ENCODE data around the gene KCNK15. TPM values are rescaled to one million over a fixed set of nuclear protein-coding genes. Genes with fewer than 3 reads are reported as not detected.

Gene KCNK15
- polyA plus RNA-seq, 6 donors from 2014 or later: not detected

DNA sequence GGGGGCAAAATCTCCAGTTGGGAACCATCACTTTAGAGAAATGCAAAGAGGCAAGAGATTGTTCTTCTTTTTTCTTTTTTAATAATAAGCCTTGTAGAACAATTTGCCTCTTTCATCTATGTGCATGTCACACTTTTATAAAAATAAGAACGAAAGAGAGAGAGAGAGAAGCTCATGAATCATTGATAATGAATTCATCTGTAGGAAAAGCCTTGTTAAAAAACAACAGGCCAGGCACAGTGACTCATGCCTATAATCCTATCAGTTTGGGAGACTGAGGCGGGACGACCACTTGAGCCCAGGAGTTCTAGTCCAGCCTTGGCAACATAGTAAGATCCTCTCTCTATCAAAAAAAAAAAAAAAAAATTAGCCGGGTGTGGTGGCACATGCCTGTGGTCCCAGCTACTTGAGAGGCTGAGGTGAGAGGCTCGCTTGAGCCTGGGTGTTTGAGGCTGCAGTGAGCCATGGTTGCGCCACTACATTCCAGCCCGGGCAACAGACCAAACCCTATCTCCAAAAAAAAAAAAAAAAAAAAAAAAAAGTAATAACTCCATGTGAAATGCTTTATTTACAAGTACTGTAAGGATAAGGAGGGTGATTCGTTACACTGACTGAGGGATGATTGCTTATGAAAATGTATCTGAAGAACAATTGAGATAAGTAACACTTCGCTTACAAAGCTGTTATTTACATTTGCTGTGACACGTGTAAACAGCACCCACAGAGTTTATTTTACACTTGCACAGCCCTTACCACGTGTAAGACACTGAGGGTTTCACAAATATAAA lies 24.5 kb upstream of the KCNK15 start:
- no peak overlapping the region for H3K27ac Mint-ChIP-seq
- no peak overlapping the region for H3K4me3 Mint-ChIP-seq
- DNase-seq: no peak
- no peak for ATAC-seq (ENCODE audit: low read depth in 2 of 2)
- H3K36me3 Mint-ChIP-seq: no peaks in the 10 kb centered on the region
- peaks cover 0 to 2% (median 0%) of the 10 kb centered on the region in 3 donors for H3K4me1 Mint-ChIP-seq
- no peaks in the 10 kb centered on the region for H3K9me3 Mint-ChIP-seq
- peaks cover 0 to under 1% (median 0%) of the 10 kb centered on the region in 3 donors for H3K27me3 Mint-ChIP-seq

DNA sequence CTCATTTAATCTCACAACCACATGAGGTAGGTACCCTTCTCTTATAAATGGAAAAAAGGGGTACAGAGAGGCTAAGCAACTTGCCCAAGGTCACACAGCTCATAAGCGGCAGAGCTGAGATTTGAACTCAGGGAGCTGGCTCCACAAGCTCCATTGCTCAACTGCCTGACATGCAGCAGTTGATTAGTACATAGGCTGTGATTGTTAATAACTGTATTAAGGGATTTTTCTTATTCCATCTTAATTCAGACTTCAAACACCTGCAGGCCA lies 23.9 kb upstream of the KCNK15 start:
- Mint-ChIP-seq H3K4me1 (peaks cover 0 to 2% (median 0%) of the 10 kb centered on the region in 3 donors), H3K27ac (no peak overlapping the region)
- no peak for ATAC-seq (ENCODE audit: low read depth in 2 of 2)

DNA sequence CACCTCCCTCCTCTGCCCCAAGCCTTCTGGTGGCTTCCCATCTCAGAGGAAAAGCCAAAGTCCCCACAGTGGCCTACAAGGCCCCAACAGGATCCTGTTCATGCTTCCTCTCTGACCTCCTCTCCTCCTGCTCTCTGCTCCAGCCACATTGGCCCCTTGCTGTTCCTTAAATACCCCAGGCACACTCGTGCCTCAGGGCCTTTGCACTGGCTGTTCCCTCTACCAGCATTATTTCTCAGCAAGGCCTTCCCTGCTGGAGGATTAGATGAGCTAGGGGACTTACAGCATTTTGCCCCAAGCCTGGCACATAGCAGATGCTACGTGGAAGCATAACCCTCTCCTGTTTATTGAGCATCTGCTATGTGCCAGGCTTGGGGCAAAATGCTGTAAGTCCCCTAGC lies 22.7 kb upstream of the KCNK15 start:
- ATAC-seq (ENCODE audit: low read depth in 2 of 2): no peak
- Mint-ChIP-seq H3K4me3 (no peak overlapping the region), H3K36me3 (no peaks in the 10 kb centered on the region), H3K9me3 (no peaks in the 10 kb centered on the region), H3K27me3 (peaks cover 0 to 6% (median 6%) of the 10 kb centered on the region in 3 donors), H3K4me1 (peaks cover 0 to 2% (median 0%) of the 10 kb centered on the region in 3 donors), H3K27ac (no peak overlapping the region)
- DNase-seq: no peak

More for the DNA sequence above, 23.9 kb upstream of the KCNK15 start:
- no peak overlapping the region for H3K4me3 Mint-ChIP-seq
- DNase-seq: no peak
- H3K9me3 Mint-ChIP-seq: no peaks in the 10 kb centered on the region
- H3K36me3 Mint-ChIP-seq: no peaks in the 10 kb centered on the region
- peaks cover 0 to 6% (median 0%) of the 10 kb centered on the region in 3 donors for H3K27me3 Mint-ChIP-seq

DNA sequence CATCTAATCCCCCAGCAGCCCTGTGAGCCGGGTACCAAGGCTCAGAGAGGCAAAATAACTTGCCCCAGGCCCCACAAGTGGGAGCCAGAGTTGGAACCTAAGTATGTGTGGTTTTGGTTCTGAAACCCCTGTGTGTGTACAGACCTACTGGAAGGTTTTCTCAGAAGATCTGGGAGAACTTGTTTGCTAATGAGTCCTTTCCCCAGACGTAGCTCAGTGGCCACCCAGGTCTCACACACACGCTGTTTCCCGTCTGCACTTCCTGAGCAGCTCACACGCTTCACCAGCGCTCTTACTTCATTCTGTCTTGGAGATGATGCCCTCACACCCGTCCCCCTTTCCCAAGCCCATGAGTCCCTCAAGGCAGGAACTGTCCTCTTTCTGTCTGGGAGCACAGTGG lies 22.3 kb upstream of the KCNK15 start:
- no peaks in the 10 kb centered on the region for H3K36me3 Mint-ChIP-seq
- H3K4me3 Mint-ChIP-seq: no peak overlapping the region
- peaks cover 0 to 2% (median 0%) of the 10 kb centered on the region in 3 donors for H3K4me1 Mint-ChIP-seq
- H3K9me3 Mint-ChIP-seq: no peaks in the 10 kb centered on the region
- no peak for DNase-seq
- peaks cover 0 to 6% (median 6%) of the 10 kb centered on the region in 3 donors for H3K27me3 Mint-ChIP-seq
- no peak for ATAC-seq (ENCODE audit: low read depth in 2 of 2)
- H3K27ac Mint-ChIP-seq: no peak overlapping the region

DNA sequence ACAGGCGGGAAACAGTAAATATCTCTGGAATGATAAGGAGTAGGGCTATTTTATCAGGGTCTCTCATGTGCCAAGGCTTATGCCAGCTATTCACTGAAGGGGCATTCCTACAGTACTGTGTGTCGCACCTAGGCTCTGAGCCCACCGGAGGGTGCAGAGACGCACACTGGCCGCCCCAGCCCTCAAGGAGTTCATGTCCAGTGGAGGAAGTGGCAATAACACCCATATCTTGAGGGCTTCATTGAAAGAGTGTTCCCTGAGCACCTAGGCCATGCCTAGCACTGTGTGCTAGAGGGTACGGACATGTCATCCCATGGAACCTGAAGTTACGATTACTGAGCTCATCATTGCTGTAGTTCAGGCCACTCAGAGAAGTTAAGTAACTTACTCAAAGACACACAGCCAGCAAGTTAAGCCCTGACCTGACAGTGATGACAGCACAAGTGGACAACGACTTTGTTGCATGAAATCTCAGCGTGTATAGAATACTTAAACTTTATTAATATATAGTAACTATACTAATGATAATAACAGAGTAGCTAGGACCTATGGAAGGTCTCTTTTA lies 21.8 kb upstream of the KCNK15 start:
- Mint-ChIP-seq H3K27ac (no peak overlapping the region), H3K4me3 (no peak overlapping the region), H3K27me3 (peaks cover 0 to 8% (median 6%) of the 10 kb centered on the region in 3 donors), H3K36me3 (no peaks in the 10 kb centered on the region), H3K4me1 (peaks cover 0 to 2% (median 0%) of the 10 kb centered on the region in 3 donors), H3K9me3 (no peaks in the 10 kb centered on the region)
- ATAC-seq (ENCODE audit: low read depth in 2 of 2): no peak
- DNase-seq: no peak

DNA sequence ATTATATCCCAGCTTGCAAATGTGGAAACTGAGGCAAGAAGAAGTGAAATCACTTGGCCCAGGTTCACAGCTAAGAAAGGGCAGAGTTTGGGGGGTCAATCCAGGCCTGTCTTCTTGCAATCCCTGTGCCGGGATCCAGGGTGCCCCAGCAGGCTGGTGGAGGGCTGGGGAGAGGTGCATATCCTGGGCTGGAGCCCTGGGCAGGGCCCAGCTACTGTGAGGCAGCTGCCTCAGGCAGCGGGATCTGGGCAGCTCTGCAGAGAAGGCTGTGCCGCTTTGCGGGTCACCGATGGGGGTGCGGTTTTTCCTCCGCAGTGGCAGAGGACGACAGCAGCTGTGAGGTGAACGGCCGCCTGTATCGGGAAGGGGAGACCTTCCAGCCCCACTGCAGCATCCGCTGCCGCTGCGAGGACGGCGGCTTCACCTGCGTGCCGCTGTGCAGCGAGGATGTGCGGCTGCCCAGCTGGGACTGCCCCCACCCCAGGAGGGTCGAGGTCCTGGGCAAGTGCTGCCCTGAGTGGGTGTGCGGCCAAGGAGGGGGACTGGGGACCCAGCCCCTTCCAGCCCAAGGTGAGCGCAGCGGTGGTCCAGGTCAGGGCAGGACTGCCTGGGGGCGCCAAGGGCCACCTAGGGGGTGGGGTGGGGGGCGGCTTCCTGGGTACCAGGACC lies 21.1 kb upstream of the KCNK15 start:
- DNase-seq (no peak), ATAC-seq (ENCODE audit: low read depth in 2 of 2) (no peak)
- no peaks in the 10 kb centered on the region for H3K36me3 Mint-ChIP-seq
- H3K4me3 Mint-ChIP-seq: no peak overlapping the region
- H3K4me1 Mint-ChIP-seq: peaks cover 0 to 2% (median 0%) of the 10 kb centered on the region in 3 donors
- H3K27me3 Mint-ChIP-seq: peaks cover 0 to 11% (median 6%) of the 10 kb centered on the region in 3 donors
- H3K27ac Mint-ChIP-seq: no peak overlapping the region
- no peaks in the 10 kb centered on the region for H3K9me3 Mint-ChIP-seq

DNA sequence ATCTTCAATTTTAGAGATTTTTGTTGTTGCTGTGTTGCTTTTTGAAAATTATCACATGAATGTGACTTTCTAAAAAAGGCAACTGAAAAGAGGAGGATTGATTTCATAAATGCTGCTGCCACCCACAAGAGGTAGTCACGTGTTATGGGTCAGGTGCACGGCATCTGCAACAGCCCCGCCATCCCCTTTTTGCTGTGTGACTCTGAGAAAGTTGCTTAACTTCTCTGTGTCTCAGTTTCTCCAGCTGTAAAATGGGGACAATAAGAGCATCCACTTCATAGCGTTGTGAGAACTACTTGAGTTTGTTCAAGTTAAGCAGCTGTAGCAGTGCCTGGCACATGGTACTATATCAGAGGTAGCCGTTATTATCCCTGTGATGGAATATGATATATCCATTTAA lies 19.8 kb upstream of the KCNK15 start:
- Mint-ChIP-seq H3K4me1 (peaks cover 0 to 2% (median 0%) of the 10 kb centered on the region in 3 donors), H3K9me3 (no peaks in the 10 kb centered on the region)

DNA sequence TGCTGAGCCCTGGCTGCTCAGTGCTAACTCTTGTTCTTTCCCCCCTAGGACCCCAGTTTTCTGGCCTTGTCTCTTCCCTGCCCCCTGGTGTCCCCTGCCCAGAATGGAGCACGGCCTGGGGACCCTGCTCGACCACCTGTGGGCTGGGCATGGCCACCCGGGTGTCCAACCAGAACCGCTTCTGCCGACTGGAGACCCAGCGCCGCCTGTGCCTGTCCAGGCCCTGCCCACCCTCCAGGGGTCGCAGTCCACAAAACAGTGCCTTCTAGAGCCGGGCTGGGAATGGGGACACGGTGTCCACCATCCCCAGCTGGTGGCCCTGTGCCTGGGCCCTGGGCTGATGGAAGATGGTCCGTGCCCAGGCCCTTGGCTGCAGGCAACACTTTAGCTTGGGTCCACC lies 18.6 kb upstream of the KCNK15 start:
- Mint-ChIP-seq H3K27ac (no peak overlapping the region), H3K27me3 (peaks cover 4 to 11% (median 6%) of the 10 kb centered on the region in 3 donors), H3K9me3 (no peaks in the 10 kb centered on the region), H3K36me3 (no peaks in the 10 kb centered on the region), H3K4me3 (no peak overlapping the region), H3K4me1 (peaks cover 0 to 2% (median 0%) of the 10 kb centered on the region in 3 donors)
- DNase-seq (no peak), ATAC-seq (ENCODE audit: low read depth in 2 of 2) (no peak)

More for the DNA sequence above, 19.8 kb upstream of the KCNK15 start:
- no peak overlapping the region for H3K4me3 Mint-ChIP-seq
- H3K27me3 Mint-ChIP-seq: peaks cover 3 to 11% (median 6%) of the 10 kb centered on the region in 3 donors
- no peak for ATAC-seq (ENCODE audit: low read depth in 2 of 2)
- no peaks in the 10 kb centered on the region for H3K36me3 Mint-ChIP-seq
- H3K27ac Mint-ChIP-seq: no peak overlapping the region
- no peak for DNase-seq

DNA sequence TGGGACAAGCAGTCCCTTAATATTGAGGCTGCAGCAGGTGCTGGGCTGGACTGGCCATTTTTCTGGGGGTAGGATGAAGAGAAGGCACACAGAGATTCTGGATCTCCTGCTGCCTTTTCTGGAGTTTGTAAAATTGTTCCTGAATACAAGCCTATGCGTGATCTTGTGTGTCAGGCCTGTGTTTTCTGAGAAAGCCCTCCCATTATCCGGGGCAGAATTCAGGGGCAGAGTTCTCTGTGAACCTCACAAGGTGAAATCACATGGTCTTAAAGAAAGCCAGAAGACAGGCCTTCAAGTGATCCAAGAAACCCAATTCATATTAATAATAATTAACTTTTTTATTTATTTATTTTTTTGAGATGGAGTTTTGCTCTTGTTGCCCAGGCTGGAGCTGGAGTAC lies 18.0 kb upstream of the KCNK15 start:
- no peaks in the 10 kb centered on the region for H3K36me3 Mint-ChIP-seq
- H3K9me3 Mint-ChIP-seq: no peaks in the 10 kb centered on the region
- peaks cover 0 to 2% (median 0%) of the 10 kb centered on the region in 3 donors for H3K4me1 Mint-ChIP-seq
- ATAC-seq (ENCODE audit: low read depth in 2 of 2) (no peak), DNase-seq (no peak)
- H3K27ac Mint-ChIP-seq: peak overlapping the region in 1 of 6 donors; percentile 11
- H3K27me3 Mint-ChIP-seq: peaks cover 4 to 11% (median 6%) of the 10 kb centered on the region in 3 donors
- H3K4me3 Mint-ChIP-seq: no peak overlapping the region

DNA sequence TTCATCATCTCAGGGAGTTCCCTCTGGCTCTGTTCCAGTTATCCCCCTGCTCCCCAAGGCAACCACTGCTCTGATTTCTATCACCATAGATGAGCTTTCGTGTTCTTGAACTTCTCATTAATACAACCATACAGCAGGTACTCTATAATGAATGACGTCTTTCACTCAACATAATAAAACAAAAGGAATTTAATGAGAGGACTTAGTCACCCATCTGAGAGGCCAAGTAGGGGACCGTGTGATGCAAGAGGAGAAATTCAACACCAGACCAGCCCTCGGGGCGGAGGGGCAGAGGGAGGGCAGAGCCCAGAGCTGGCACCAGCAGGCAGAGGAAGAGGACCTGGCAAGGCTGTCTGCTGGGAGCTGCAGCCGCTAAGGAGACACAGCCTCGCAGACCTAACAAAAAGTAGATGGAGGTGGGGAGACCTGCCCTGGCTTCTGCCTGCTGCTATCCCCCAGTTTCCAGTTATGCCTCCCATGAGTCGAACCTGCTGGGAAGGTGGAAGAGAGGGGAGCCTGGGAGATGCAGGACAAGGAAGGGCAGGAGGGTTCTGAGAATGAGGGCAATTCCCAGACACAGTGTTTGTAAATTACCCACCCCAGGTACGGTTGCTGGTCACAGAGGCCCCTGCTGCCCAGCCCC lies 16.7 kb upstream of the KCNK15 start:
- no peak for ATAC-seq (ENCODE audit: low read depth in 2 of 2)
- no peaks in the 10 kb centered on the region for H3K36me3 Mint-ChIP-seq
- H3K27me3 Mint-ChIP-seq: peaks cover 6 to 11% (median 8%) of the 10 kb centered on the region in 3 donors
- H3K4me1 Mint-ChIP-seq: peaks cover 0 to 7% (median 0%) of the 10 kb centered on the region in 3 donors
- H3K9me3 Mint-ChIP-seq: no peaks in the 10 kb centered on the region
- H3K27ac Mint-ChIP-seq: no peak overlapping the region
- DNase-seq: no peak
- no peak overlapping the region for H3K4me3 Mint-ChIP-seq

DNA sequence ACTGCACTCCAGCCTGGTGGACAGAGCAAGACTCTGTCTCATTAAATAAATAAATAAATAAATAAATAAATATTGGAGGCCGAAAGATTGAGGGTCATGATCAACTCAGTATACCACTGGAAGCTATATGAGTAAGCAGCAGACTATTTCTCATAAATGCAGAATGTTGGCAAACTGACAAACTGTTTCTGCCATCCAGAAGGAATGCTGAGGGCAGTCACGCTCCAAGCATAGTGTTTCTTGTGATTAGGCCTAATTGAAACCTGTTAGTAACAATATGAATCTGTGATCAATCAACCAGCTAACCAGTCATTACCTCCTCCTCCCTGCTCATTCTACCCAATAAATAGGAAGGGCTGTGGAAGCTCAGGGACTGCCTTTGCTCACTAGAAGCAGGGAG lies 15.2 kb upstream of the KCNK15 start:
- DNase-seq: no peak
- ATAC-seq (ENCODE audit: low read depth in 2 of 2): no peak
- H3K4me3 Mint-ChIP-seq: no peak overlapping the region
- peaks cover 0 to 7% (median 0%) of the 10 kb centered on the region in 3 donors for H3K4me1 Mint-ChIP-seq
- H3K27ac Mint-ChIP-seq: no peak overlapping the region
- no peaks in the 10 kb centered on the region for H3K36me3 Mint-ChIP-seq
- peaks cover 6 to 16% (median 8%) of the 10 kb centered on the region in 3 donors for H3K27me3 Mint-ChIP-seq
- no peaks in the 10 kb centered on the region for H3K9me3 Mint-ChIP-seq

DNA sequence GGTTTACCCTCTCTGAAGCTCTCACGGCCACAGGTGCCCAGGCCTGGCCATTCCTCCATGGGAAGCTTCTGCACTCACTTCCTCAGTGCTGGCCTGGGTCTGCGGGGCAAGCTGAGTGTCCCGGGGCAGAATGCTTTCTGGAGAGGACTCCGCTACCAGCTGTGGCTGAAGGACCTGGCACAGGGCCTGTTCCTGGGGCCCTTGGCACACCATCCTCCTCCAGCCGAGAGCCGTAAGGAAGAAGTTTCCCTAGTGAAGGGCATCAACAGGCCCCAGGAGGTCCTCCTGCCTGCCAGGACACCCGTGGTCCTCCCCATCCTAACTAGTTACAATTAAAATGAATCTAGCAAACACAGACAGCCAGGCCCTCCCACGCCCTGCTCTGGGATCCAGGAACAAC lies 14.0 kb upstream of the KCNK15 start:
- Mint-ChIP-seq H3K4me3 (no peak overlapping the region), H3K4me1 (peaks cover 6 to 15% (median 7%) of the 10 kb centered on the region in 3 donors), H3K9me3 (peaks cover 0 to 7% (median 5%) of the 10 kb centered on the region in 7 donors), H3K27ac (no peak overlapping the region), H3K36me3 (peaks cover 0 to 8% of the 10 kb centered on the region in 2 donors), H3K27me3 (peaks cover 1 to 16% (median 8%) of the 10 kb centered on the region in 3 donors)
- ATAC-seq (ENCODE audit: low read depth in 2 of 2) (no peak), DNase-seq (no peak)

DNA sequence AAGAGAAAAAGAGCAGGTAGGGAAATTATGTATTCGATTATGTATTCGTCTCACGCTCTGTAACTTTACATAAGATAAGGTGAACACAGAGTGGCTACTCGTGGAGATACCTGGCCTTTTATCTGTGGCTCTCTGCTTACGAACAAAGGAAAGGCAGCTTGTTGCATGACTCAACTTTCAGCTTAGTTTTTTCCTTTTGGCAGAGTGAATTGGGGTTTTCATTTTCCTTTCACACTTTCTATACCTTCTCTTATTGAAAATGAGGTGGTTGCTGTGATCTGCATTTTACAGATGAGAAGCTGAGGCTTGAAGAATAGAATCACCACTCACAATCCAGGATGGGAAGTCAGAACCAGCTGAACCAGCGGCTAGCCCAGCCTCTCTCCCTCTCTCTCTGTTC lies 13.3 kb upstream of the KCNK15 start:
- Mint-ChIP-seq H3K4me1 (peaks cover 9 to 17% (median 9%) of the 10 kb centered on the region in 3 donors), H3K27ac (no peak overlapping the region), H3K9me3 (peaks cover 0 to 9% (median 5%) of the 10 kb centered on the region in 7 donors), H3K27me3 (peaks cover 0 to 15% (median 8%) of the 10 kb centered on the region in 3 donors), H3K36me3 (peaks cover 0 to 13% of the 10 kb centered on the region in 2 donors), H3K4me3 (no peak overlapping the region)
- ATAC-seq (ENCODE audit: low read depth in 2 of 2): no peak
- no peak for DNase-seq

All from naive B cell (primary cell).